ENCODE results near the gene CD248.

CD248 gene

GRCh38 chr11:66331542-66332370, 14.9 kb upstream of the CD248 start:
- DNase-seq (ENCODE audit: low read depth) = no peak
- TF ChIP-seq, protein P1, sequence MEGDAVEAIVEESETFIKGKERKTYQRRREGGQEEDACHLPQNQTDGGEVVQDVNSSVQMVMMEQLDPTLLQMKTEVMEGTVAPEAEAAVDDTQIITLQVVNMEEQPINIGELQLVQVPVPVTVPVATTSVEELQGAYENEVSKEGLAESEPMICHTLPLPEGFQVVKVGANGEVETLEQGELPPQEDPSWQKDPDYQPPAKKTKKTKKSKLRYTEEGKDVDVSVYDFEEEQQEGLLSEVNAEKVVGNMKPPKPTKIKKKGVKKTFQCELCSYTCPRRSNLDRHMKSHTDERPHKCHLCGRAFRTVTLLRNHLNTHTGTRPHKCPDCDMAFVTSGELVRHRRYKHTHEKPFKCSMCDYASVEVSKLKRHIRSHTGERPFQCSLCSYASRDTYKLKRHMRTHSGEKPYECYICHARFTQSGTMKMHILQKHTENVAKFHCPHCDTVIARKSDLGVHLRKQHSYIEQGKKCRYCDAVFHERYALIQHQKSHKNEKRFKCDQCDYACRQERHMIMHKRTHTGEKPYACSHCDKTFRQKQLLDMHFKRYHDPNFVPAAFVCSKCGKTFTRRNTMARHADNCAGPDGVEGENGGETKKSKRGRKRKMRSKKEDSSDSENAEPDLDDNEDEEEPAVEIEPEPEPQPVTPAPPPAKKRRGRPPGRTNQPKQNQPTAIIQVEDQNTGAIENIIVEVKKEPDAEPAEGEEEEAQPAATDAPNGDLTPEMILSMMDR (IDR thresholded peaks at IDR 0.05; ENCODE audit: low read depth, low read length, missing control alignments) = no peak
- H3K4me3 ChIP-seq (ENCODE audit: low read depth, low read length) = no peak overlapping the region

GRCh38 chr11:66330931-66331330, 14.1 kb upstream of the CD248 start:
- no peak for DNase-seq (ENCODE audit: low read depth)
- TF ChIP-seq, protein P1 (IDR thresholded peaks at IDR 0.05; ENCODE audit: low read depth, low read length, missing control alignments) = no peak
- H3K4me3 ChIP-seq (ENCODE audit: low read depth, low read length) = no peak overlapping the region

GRCh38 chr11:66329165-66329673, 12.4 kb upstream of the CD248 start:
- DNase-seq (ENCODE audit: low read depth) = no peak
- TF ChIP-seq, protein P1 (IDR thresholded peaks at IDR 0.05; ENCODE audit: low read depth, low read length, missing control alignments) = no peak
- H3K4me3 ChIP-seq (ENCODE audit: low read depth, low read length) = no peak overlapping the region

DNA sequence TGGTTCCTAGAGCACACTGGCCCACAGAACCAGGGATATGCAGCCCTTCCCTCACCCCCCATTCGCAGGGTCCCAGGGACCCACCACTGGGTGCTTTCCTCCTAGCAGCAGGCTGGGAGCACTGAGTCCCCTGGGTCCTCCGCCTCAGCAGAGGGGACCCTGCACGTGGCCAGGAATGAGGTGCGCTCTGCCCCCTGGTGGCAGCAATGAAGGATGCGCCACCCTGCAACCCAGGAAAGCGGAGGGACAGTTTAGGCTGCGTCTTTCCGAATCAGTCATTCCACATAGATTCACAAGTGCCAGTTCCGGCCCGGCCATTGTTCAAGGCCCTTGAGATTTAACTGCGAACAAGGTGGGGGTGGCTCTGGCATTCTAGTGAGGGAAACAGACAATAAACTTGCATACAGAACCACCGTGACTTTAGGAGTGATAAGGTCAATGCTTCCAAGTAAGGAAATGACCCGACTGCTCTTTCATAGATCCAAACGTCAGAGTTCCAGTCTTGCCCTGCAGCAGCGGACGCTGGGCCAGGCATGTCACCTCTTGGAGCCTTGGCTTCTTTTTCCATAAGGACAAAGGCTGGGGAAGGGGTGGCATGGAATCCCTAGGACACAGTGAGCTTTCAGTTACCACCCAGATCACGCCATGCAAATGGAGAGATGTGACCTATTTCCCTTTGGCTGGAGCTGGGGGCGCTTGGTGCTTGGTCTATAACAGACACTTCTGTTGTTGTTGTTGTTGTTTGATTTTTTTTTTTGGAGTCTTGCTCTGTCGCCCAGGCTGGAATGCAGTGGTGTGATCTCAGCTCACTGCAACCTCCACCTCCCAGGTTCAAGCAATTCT, 11.7 kb upstream of the CD248 start:
- no peak for DNase-seq (ENCODE audit: low read depth)
- no peak overlapping the region for H3K4me3 ChIP-seq (ENCODE audit: low read depth, low read length)
- TF ChIP-seq, protein P1 (IDR thresholded peaks at IDR 0.05; ENCODE audit: low read depth, low read length, missing control alignments) = peak; percentile 88

- H3K4me3 ChIP-seq (ENCODE audit: low read depth, low read length) = no peak overlapping the region
- TF ChIP-seq, protein P1 (IDR thresholded peaks at IDR 0.05; ENCODE audit: low read depth, low read length, missing control alignments) = no peak
- DNase-seq (ENCODE audit: low read depth) = no peak
Measured at GRCh38 chr11:66328031-66328301, 11.1 kb upstream of the CD248 start.

DNA sequence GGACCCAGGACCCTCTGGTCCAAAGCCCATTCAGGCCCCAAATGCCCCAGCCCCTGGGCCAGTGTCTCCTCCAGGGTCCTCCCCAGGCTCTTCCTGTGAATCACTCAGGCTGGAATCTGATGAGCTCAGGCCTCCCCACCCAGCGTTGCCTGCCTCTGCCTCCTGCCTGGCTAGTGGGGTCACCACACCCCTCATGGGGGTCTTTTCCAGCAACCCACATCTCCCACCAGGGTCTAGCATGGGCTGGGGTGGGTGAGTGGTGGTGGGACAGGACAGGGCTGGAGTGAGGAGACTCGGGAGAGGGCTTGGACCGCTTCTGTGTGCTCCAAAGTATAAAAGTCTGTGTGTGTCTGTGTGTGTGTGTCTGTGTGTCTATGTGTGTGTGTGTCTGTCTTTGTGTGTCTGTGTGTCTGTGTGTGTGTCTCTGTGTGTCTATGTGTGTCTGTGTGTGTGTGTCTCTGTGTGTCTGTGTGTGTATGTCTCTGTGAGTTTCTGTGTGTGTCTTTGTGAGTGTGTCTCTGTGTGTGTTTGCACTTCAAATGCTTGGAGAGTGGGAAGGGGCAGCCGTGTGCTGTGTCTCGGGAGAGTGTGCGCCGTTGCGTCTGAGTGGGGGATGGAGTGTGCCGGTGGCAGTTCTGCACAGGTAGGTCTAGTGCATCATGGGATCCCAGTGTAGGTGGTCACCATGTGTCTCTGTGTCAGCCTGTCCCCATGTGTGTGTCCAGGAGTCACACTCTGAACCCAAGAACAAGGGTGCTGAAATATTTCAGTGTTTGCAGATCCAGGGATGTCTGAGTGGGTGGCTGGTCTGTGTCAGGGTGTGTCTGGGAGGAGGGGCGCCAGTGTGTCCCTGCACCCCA, 10.6 kb upstream of the CD248 start:
- no peak for DNase-seq (ENCODE audit: low read depth)
- H3K4me3 ChIP-seq (ENCODE audit: low read depth, low read length) = no peak overlapping the region
- TF ChIP-seq, protein P1 (IDR thresholded peaks at IDR 0.05; ENCODE audit: low read depth, low read length, missing control alignments) = no peak
